HCT116 (cell line): ENCODE data around the gene EIF2A. TPM values are rescaled to one million over a fixed set of nuclear protein-coding genes. Genes with fewer than 3 reads are reported as not detected.

Experiments
- ATAC-seq: fragments of 200-7000 bp; cut with Tn5 transposase; 2 replicates; pipeline ENCODE4 v1.9.1; 2020; ENCODE audit warnings: mild to moderate bottlenecking, moderate library complexity
- BruUV-seq: library from RNA; stranded (reverse); fragments of 400-500 nt; replicated peaks from 2 replicates; lab custom pipeline; 2021; lab: Mats Ljungman, UMichigan
- CTCF ChIA-PET: fragments of 300-600 bp; sonication (Branson Sonifier 250); formaldehyde crosslinking; loops from one replicate; lab custom pipeline; 2021; ENCODE audit warnings: antibody characterized with exemption; lab: Charles Lee
- POLR2A ChIA-PET: fragments of 300-600, 350-600 bp; sonication (Branson Sonifier 250); formaldehyde crosslinking; loops from one replicate; lab custom pipeline; 2021; ENCODE audit warnings: antibody characterized with exemption; lab: Charles Lee
- RAD21 ChIA-PET, 2 experiments: fragments of 300-600 bp; sonication (Branson Sonifier 250); formaldehyde crosslinking; loops; one replicate each; lab custom pipeline; 2023; ENCODE audit warnings: low total read pairs in 2 of 2; ENCODE audit not compliant: uncharacterized antibody in 2 of 2, unreplicated experiment in 2 of 2, low non-redundant PET in 1 of 2; lab: Charles Lee
- DNase-seq: peaks from one replicate; pipeline ENCODE4 v3.0.0-alpha.2; 2010; ENCODE audit warnings: low read depth, low spot score
- H2AFZ ChIP-seq: fragments of 200-600 bp; shearing (Covaris generic), sonication (generic); 2 replicates; pipeline ENCODE4 v1.6.1; 2017; ENCODE audit warnings: low read depth, mixed run types, mixed read lengths, antibody characterized with exemption, low read length; ENCODE audit not compliant: poor library complexity, severe bottlenecking
- H3K27ac ChIP-seq: 2 replicates; pipeline ENCODE4 v1.5.1; 2012; ENCODE audit warnings: low read depth, low read length
- H3K27me3 ChIP-seq: fragments of 200-600 bp; sonication (generic); 2 replicates; pipeline ENCODE4 v1.6.1; 2016; ENCODE audit warnings: mixed run types, low read length, mixed read lengths; ENCODE audit not compliant: insufficient read depth
- H3K36me3 ChIP-seq, 2 experiments: fragments of 200-500 bp in 1 of 2; fragments of 200-600 bp in 1 of 2; sonication (Bioruptor generic) in 1 of 2; sonication (generic) in 1 of 2; 2 replicates each; pipeline versions ENCODE4 v1.5.1 to v1.6.1; 2014 to 2016; ENCODE audit warnings: low read length in 2 of 2, inconsistent platforms in 1 of 2, mixed read lengths in 1 of 2, mixed run types in 1 of 2; ENCODE audit not compliant: insufficient read depth in 2 of 2, control insufficient read depth in 1 of 2
- H3K4me1 ChIP-seq, 2 experiments: fragments of 200-600 bp in 1 of 2; sonication (generic) in 1 of 2; 2 replicates each; pipeline versions ENCODE4 v1.5.1 to v1.6.1; 2012 to 2017; ENCODE audit warnings: low read length in 2 of 2, inconsistent platforms in 1 of 2, mild to moderate bottlenecking in 1 of 2, mixed read lengths in 1 of 2, mixed run types in 1 of 2, moderate library complexity in 1 of 2; ENCODE audit not compliant: insufficient read depth in 2 of 2, control insufficient read depth in 1 of 2
- H3K4me2 ChIP-seq: fragments of 200-600 bp; sonication (generic); 2 replicates; pipeline ENCODE4 v1.6.1; 2017; ENCODE audit warnings: mixed run types, low read length, mixed read lengths
- H3K4me3 ChIP-seq, 2 experiments: fragments of 200-600 bp in 1 of 2; sonication (generic) in 1 of 2; replicated peaks in 1 of 2; 2 replicates each; pipeline ENCODE4 v1.5.1; 2011 to 2016; ENCODE audit warnings: low read length in 2 of 2, control low read depth in 1 of 2, low read depth in 1 of 2, mild to moderate bottlenecking in 1 of 2, mixed read lengths in 1 of 2, mixed run types in 1 of 2
- H3K79me2 ChIP-seq: fragments of 200-600 bp; sonication (generic); 2 replicates; pipeline ENCODE4 v1.6.1; 2017; ENCODE audit warnings: mild to moderate bottlenecking, mixed run types, low read length, moderate library complexity, mixed read lengths; ENCODE audit not compliant: insufficient read depth
- H3K9ac ChIP-seq: fragments of 200-600 bp; sonication (generic); 2 replicates; pipeline ENCODE4 v1.6.1; 2016; ENCODE audit warnings: low read length, mixed read lengths
- H3K9me2 ChIP-seq: fragments of 200-600 bp; sonication (generic), shearing (Covaris generic); 2 replicates; pipeline ENCODE4 v1.6.1; 2017; ENCODE audit warnings: mixed run types, mild to moderate bottlenecking, moderate library complexity; ENCODE audit not compliant: insufficient read depth
- H3K9me3 ChIP-seq, 2 experiments: fragments of 200-500 bp in 1 of 2; fragments of 200-600 bp in 1 of 2; sonication (Bioruptor generic) in 1 of 2; sonication (generic) in 1 of 2; 2 replicates each; pipeline ENCODE4 v1.6.1; 2014 to 2017; ENCODE audit warnings: low read length in 2 of 2, mixed read lengths in 2 of 2, inconsistent platforms in 1 of 2, low read depth in 1 of 2, mild to moderate bottlenecking in 1 of 2, mixed run types in 1 of 2, moderate library complexity in 1 of 2; ENCODE audit not compliant: control insufficient read depth in 1 of 2, insufficient read depth in 1 of 2
- H4K20me1 ChIP-seq: fragments of 200-600 bp; sonication (generic), shearing (Covaris generic); 2 replicates; pipeline ENCODE4 v1.6.1; 2017; ENCODE audit warnings: mixed run types, mild to moderate bottlenecking, moderate library complexity; ENCODE audit not compliant: insufficient read depth
- JUND ChIP-seq: IDR thresholded peaks from 2 replicates; pipeline ENCODE4 v1.6.1; 2012
- POLR2A ChIP-seq: IDR thresholded peaks from 2 replicates; pipeline ENCODE4 v1.7.0; 2011; ENCODE audit warnings: borderline replicate concordance; ENCODE audit not compliant: insufficient read depth, insufficient read length; ENCODE audit errors: extremely low read depth
- YY1 ChIP-seq: IDR thresholded peaks from 2 replicates; pipeline ENCODE4 v1.6.1; 2011; ENCODE audit warnings: low read length, low read depth, moderate library complexity, mild to moderate bottlenecking; ENCODE audit not compliant: insufficient replicate concordance; ENCODE audit errors: extremely low read depth
- ZNF274 ChIP-seq: fragments of 200-500 bp; sonication (Bioruptor generic); IDR thresholded peaks from 2 replicates; pipeline ENCODE4 v1.6.1; 2014; ENCODE audit warnings: mild to moderate bottlenecking, low read depth, low read length, inconsistent platforms
- intact Hi-C: fragments of 100-400 bp; cut with micrococcal nuclease; formaldehyde crosslinking; loops from 2 replicates; pipeline ENCODE4 v1.10.0; 2022
- total RNA-seq: library from RNA; stranded (reverse); gene quantifications from one replicate; pipeline ENCODE4 v1.2.1, GENCODE V29; 2021; ENCODE audit not compliant: unreplicated experiment
- TF ChIP-seq, protein P1 (sequence below), 3 experiments: fragments of 200-600 bp in 1 of 3; sonication (generic) in 1 of 3; IDR thresholded peaks in 2 of 3; conservative IDR thresholded peaks in 1 of 3; 2 replicates each; pipeline ENCODE4 v1.5.1; 2012 to 2017; ENCODE audit warnings: low read depth in 2 of 3, low read length in 2 of 3, antibody characterized with exemption in 1 of 3, borderline replicate concordance in 1 of 3, control low read depth in 1 of 3, mild to moderate bottlenecking in 1 of 3, mixed read lengths in 1 of 3, mixed run types in 1 of 3, moderate library complexity in 1 of 3; ENCODE audit not compliant: insufficient read depth in 1 of 3
- TF ChIP-seq, protein P2 (sequence below): IDR thresholded peaks from 2 replicates; pipeline ENCODE4 v1.6.1; 2011; ENCODE audit warnings: mild to moderate bottlenecking, low read length, moderate library complexity; ENCODE audit not compliant: insufficient replicate concordance; ENCODE audit errors: extremely low read depth
- TF ChIP-seq, protein P3 (sequence below): IDR thresholded peaks from 2 replicates; pipeline ENCODE4 v1.6.1; 2012; ENCODE audit warnings: low read depth

EIF2A gene
- total RNA-seq, 1 experiment from 2014 or later = 126 TPM

DNA sequence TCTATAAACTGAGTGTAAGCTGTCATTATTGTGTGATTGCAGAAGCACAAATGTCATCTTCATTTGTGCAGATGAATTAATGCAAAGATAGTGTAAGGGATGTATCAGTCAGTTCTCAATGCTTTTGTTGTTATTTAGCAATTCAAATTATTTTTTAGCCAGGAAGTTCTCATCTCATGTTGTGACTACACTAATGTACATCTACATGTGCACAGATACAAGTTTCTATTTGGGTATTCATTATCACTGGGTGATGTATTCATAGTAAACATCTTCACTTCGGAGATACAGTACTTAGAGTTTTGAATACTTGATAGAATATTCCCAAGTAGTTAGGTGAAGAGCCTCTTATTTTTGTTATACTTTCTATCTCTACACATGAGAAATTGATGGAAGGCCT lies 11.1 kb downstream of the EIF2A start:
- Histone ChIP-seq H3K36me3 (peaks cover 24 to 32% of the 10 kb centered on the region in 2 experiments), H3K4me2 (no peak overlapping the region), H3K27me3 (no peaks in the 10 kb centered on the region), H3K79me2 (peaks cover 88% of the 10 kb centered on the region), H2AFZ (no peak overlapping the region), H3K27ac (no peak overlapping the region), H3K4me3 (no peak overlapping the region), H3K9me3 (no peaks in the 10 kb centered on the region), H4K20me1 (no peaks in the 10 kb centered on the region), H3K9me2 (no peaks in the 10 kb centered on the region), H3K9ac (no peak overlapping the region), H3K4me1 (0 out of 4 replicates have a peak, but pooled peaks cover 0 to 4% of the 10 kb centered on the region in 2 experiments)
- no TSS peak for BruUV-seq
- TF ChIP-seq JUND (no peak), YY1 (no peak), ZNF274 (no peak), POLR2A (no peak)
- TF ChIP-seq, protein P1, sequence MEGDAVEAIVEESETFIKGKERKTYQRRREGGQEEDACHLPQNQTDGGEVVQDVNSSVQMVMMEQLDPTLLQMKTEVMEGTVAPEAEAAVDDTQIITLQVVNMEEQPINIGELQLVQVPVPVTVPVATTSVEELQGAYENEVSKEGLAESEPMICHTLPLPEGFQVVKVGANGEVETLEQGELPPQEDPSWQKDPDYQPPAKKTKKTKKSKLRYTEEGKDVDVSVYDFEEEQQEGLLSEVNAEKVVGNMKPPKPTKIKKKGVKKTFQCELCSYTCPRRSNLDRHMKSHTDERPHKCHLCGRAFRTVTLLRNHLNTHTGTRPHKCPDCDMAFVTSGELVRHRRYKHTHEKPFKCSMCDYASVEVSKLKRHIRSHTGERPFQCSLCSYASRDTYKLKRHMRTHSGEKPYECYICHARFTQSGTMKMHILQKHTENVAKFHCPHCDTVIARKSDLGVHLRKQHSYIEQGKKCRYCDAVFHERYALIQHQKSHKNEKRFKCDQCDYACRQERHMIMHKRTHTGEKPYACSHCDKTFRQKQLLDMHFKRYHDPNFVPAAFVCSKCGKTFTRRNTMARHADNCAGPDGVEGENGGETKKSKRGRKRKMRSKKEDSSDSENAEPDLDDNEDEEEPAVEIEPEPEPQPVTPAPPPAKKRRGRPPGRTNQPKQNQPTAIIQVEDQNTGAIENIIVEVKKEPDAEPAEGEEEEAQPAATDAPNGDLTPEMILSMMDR (IDR thresholded peaks at IDR 0.05 in 2 of 3, conservative IDR thresholded peaks at IDR 0.05 in 1 of 3; ENCODE audit: borderline replicate concordance in 1 of 3, insufficient read depth in 1 of 3, low read depth in 2 of 3, low read length in 2 of 3) = no peak
- TF ChIP-seq, protein P2, sequence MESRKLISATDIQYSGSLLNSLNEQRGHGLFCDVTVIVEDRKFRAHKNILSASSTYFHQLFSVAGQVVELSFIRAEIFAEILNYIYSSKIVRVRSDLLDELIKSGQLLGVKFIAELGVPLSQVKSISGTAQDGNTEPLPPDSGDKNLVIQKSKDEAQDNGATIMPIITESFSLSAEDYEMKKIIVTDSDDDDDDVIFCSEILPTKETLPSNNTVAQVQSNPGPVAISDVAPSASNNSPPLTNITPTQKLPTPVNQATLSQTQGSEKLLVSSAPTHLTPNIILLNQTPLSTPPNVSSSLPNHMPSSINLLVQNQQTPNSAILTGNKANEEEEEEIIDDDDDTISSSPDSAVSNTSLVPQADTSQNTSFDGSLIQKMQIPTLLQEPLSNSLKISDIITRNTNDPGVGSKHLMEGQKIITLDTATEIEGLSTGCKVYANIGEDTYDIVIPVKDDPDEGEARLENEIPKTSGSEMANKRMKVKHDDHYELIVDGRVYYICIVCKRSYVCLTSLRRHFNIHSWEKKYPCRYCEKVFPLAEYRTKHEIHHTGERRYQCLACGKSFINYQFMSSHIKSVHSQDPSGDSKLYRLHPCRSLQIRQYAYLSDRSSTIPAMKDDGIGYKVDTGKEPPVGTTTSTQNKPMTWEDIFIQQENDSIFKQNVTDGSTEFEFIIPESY = no peak
- TF ChIP-seq, protein P3, sequence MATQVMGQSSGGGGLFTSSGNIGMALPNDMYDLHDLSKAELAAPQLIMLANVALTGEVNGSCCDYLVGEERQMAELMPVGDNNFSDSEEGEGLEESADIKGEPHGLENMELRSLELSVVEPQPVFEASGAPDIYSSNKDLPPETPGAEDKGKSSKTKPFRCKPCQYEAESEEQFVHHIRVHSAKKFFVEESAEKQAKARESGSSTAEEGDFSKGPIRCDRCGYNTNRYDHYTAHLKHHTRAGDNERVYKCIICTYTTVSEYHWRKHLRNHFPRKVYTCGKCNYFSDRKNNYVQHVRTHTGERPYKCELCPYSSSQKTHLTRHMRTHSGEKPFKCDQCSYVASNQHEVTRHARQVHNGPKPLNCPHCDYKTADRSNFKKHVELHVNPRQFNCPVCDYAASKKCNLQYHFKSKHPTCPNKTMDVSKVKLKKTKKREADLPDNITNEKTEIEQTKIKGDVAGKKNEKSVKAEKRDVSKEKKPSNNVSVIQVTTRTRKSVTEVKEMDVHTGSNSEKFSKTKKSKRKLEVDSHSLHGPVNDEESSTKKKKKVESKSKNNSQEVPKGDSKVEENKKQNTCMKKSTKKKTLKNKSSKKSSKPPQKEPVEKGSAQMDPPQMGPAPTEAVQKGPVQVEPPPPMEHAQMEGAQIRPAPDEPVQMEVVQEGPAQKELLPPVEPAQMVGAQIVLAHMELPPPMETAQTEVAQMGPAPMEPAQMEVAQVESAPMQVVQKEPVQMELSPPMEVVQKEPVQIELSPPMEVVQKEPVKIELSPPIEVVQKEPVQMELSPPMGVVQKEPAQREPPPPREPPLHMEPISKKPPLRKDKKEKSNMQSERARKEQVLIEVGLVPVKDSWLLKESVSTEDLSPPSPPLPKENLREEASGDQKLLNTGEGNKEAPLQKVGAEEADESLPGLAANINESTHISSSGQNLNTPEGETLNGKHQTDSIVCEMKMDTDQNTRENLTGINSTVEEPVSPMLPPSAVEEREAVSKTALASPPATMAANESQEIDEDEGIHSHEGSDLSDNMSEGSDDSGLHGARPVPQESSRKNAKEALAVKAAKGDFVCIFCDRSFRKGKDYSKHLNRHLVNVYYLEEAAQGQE = no peak
- intact Hi-C loops = no loop called here
- ChIA-PET CTCF (no interaction called here), POLR2A (no interaction called here), RAD21 (no interaction called here)
- DNase-seq (no peak), ATAC-seq (no peak)
